DMS53 (cell line): ENCODE results near the gene XYLT2.
A peak's percentile ranks its signal among the peaks of the same experiment; 100 is the strongest.

Experiments used
- DNase-seq: peaks from one replicate; lab custom pipeline; 2025; lab: John Stamatoyannopoulos, UW

XYLT2 gene

DNA sequence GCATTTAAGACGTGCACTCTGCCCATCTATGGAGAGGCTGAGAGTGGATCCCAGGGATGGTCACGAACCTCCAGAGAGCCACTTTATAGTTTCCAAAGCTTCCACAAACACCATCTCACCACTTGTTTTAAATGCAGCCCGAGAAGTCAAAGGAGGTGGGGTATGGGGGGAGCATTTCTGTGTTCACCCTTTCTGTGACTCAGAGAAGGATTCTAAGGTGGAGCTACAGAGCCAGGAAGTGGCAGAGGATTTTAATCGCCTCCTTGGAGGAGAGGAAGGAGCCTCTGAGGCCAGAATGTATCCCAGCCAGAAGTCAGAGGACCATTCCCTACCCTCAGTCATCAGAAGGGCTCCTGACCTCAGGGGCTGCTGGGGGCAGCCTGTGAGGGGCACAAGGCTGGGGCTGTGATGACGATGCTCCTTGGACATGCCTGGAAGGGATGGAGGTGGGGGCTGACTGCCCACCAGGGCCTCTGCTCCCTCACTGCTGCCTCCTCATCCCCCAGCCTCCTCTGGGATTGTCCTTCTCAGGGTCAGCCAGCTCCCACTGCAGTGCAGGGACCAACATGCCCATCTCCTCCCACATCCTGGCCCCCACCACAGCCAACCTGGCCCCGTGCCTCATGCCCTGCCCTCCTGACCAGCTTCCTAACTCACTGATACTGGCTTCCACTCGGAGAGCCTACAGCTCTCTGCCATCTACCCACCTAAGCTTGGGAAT lies 2.8 kb downstream of the XYLT2 start:
- DNase-seq = no peak

GRCh38 chr17:50349243-50349600 lies 3.3 kb downstream of the XYLT2 start:
- no peak for DNase-seq

GRCh38 chr17:50350733-50351132 lies 4.8 kb downstream of the XYLT2 start:
- DNase-seq = no peak

GRCh38 chr17:50352072-50352692 lies 6.3 kb downstream of the XYLT2 start:
- no peak for DNase-seq

- DNase-seq = no peak
Measured at GRCh38 chr17:50352693-50353599, 7.0 kb downstream of the XYLT2 start.

- DNase-seq = no peak
Measured at GRCh38 chr17:50353600-50354195, 7.8 kb downstream of the XYLT2 start.

GRCh38 chr17:50354198-50354597 lies 8.3 kb downstream of the XYLT2 start:
- no peak for DNase-seq

DNA sequence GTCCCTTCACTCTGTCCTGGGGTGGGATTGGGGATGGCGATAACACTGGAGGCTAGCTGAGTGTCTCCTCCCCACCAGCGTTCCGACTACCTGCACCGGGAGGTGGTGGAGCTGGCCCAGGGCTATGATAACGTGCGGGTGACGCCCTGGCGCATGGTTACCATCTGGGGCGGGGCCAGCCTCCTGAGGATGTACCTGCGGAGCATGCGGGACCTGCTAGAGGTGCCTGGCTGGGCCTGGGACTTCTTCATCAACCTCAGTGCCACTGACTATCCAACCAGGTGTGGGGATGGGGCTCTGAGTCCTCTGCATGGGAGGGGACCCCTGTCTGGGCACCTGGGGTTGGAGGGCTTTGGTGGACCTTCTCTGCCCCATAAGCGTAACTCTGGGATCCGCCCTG lies 8.8 kb downstream of the XYLT2 start:
- DNase-seq = no peak

- DNase-seq = no peak
Measured at GRCh38 chr17:50355336-50355700, 9.4 kb downstream of the XYLT2 start.

GRCh38 chr17:50355701-50356341 lies 9.9 kb downstream of the XYLT2 start:
- DNase-seq = peak; percentile 31

- no peak for DNase-seq
Measured at GRCh38 chr17:50356418-50356817, 10.5 kb downstream of the XYLT2 start.

DNA sequence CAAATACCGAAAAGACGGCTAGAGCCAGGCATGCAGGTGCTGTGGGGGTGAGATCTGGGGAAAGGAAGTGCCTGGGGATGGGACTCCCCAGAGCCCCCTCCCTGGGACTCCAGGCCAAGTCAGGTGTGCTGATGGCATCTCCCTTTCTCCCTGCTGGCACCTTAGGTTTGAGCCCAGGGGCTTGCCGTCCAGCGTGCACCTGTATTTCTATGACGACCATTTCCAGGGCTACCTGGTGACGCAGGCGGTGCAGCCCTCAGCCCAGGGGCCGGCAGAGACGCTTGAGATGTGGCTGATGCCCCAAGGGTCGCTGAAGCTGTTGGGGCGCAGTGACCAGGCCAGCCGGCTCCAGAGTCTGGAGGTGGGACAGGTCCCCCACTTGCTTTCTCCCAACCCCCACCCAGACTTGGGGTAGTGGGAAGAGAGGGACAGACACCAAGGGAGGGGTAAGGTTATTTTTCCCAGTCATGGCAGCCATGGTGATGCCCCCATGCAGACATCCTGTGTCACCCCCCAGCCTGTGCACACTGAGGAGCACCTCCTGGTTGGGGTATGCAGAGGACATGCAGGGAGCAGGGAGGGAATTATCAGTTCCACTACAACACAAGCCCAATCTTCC lies 11.1 kb downstream of the XYLT2 start:
- DNase-seq = no peak

DNA sequence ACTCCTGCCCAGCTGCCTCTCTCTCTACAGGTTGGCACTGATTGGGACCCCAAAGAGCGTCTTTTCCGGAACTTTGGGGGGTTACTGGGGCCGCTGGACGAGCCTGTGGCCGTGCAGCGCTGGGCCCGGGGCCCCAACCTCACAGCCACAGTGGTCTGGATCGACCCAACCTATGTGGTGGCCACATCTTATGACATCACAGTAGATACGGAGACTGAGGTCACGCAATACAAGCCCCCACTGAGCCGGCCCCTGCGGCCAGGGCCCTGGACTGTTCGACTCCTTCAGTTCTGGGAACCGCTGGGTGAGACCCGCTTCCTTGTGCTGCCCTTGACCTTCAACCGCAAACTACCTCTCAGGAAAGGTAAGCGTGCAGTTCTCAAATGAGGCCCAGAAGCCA lies 12.3 kb downstream of the XYLT2 start:
- no peak for DNase-seq

- DNase-seq = no peak
Measured at GRCh38 chr17:50359005-50359699, 13.2 kb downstream of the XYLT2 start.

- DNase-seq = no peak
Measured at GRCh38 chr17:50359998-50360461, 14.1 kb downstream of the XYLT2 start.

- DNase-seq = no peak
Measured at GRCh38 chr17:50360486-50361115, 14.7 kb downstream of the XYLT2 start.

GRCh38 chr17:50361561-50362480 lies 15.9 kb downstream of the XYLT2 start:
- peak; percentile 86 for DNase-seq

- peak; percentile 49 for DNase-seq
Measured at GRCh38 chr17:50362661-50363060, 16.7 kb downstream of the XYLT2 start.
